HL-60 (cell line): ENCODE measurements around the gene MAGI3.
"Not testable (repeated sequence)": the region's sequence is repeated elsewhere in the genome, so short reads cannot be mapped to it uniquely, and the experiment has no call there.

ENCODE experiments used
- DNase-seq, 2 experiments: peaks; one replicate each; pipeline ENCODE4 v3.0.0-alpha.2; 2010 to 2020; ENCODE audit warnings: low read depth in 1 of 2, low spot score in 1 of 2
- H3K27ac ChIP-seq: fragments of 250-450 bp; sonication (Bioruptor Pico); replicated peaks from 2 replicates; pipeline ENCODE4 v1.5.1; 2020; ENCODE audit warnings: mild to moderate bottlenecking, moderate library complexity
- H3K27me3 ChIP-seq: fragments of 250-450 bp; sonication (Bioruptor Pico); 2 replicates; pipeline ENCODE4 v1.5.1; 2021; ENCODE audit warnings: mild to moderate bottlenecking, moderate library complexity; ENCODE audit not compliant: insufficient read depth, poor library complexity, severe bottlenecking
- H3K4me3 ChIP-seq: replicated peaks from 2 replicates; pipeline ENCODE4 v1.5.1; 2011; ENCODE audit warnings: mild to moderate bottlenecking, control low read depth, low read length; ENCODE audit not compliant: insufficient read depth
- GABPA ChIP-seq: IDR thresholded peaks from 2 replicates; pipeline ENCODE4 v1.6.1; 2012; ENCODE audit warnings: low read depth
- POLR2AphosphoS5 ChIP-seq: IDR thresholded peaks from 2 replicates; pipeline ENCODE4 v1.6.1; 2012; ENCODE audit warnings: low read depth
- SPI1 ChIP-seq: IDR thresholded peaks from 2 replicates; pipeline ENCODE4 v1.6.1; 2012; ENCODE audit warnings: low read depth, mild to moderate bottlenecking, borderline replicate concordance
- TF ChIP-seq, protein P1 (sequence below): IDR thresholded peaks from 2 replicates; pipeline ENCODE4 v1.6.1; 2012; ENCODE audit warnings: low read depth; ENCODE audit not compliant: insufficient replicate concordance
- TF ChIP-seq, protein P2 (sequence below): IDR thresholded peaks from one replicate; pipeline ENCODE4 v1.5.1; 2011; ENCODE audit warnings: low read length, control low read depth, inconsistent platforms; ENCODE audit not compliant: insufficient read depth

The MAGI3 gene

DNA sequence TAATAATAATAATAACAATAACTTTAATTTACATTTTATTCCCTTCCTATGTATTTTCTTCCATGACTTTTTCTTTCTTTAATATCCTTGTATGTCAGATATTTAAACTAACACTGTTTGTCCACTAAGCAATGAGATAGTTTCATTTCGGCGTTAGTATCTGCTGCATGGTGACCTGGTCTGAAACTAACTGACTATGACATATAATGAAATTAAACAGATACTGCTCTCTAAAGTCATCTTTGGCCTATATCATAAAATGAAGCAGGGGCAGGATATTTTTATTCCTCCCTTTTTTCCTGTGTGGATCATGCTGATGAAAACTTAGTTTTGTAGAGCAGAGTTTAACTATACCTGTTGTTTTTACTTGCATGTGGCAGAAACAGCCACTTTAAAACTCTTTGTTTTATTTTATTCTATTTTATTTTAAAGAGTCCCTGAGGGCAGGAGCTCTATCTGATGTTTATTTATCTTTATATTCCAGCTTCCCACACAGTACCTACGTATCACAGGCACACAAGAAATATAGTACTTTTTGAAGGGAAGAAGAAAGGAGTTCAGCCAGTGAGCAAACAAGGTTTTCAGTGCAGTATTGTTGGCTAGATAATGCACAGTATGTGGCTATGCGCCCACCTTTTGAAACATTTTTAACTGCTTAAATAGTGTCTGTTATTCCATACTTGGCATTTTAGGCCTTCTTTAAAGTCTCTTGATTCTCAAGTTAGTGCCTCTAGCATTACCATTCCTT is 203.4 kb downstream of the MAGI3 start:
- TF ChIP-seq, protein P1, sequence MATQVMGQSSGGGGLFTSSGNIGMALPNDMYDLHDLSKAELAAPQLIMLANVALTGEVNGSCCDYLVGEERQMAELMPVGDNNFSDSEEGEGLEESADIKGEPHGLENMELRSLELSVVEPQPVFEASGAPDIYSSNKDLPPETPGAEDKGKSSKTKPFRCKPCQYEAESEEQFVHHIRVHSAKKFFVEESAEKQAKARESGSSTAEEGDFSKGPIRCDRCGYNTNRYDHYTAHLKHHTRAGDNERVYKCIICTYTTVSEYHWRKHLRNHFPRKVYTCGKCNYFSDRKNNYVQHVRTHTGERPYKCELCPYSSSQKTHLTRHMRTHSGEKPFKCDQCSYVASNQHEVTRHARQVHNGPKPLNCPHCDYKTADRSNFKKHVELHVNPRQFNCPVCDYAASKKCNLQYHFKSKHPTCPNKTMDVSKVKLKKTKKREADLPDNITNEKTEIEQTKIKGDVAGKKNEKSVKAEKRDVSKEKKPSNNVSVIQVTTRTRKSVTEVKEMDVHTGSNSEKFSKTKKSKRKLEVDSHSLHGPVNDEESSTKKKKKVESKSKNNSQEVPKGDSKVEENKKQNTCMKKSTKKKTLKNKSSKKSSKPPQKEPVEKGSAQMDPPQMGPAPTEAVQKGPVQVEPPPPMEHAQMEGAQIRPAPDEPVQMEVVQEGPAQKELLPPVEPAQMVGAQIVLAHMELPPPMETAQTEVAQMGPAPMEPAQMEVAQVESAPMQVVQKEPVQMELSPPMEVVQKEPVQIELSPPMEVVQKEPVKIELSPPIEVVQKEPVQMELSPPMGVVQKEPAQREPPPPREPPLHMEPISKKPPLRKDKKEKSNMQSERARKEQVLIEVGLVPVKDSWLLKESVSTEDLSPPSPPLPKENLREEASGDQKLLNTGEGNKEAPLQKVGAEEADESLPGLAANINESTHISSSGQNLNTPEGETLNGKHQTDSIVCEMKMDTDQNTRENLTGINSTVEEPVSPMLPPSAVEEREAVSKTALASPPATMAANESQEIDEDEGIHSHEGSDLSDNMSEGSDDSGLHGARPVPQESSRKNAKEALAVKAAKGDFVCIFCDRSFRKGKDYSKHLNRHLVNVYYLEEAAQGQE = no peak
- no peak for TF ChIP-seq POLR2AphosphoS5
- TF ChIP-seq SPI1 = no peak
- TF ChIP-seq, protein P2, sequence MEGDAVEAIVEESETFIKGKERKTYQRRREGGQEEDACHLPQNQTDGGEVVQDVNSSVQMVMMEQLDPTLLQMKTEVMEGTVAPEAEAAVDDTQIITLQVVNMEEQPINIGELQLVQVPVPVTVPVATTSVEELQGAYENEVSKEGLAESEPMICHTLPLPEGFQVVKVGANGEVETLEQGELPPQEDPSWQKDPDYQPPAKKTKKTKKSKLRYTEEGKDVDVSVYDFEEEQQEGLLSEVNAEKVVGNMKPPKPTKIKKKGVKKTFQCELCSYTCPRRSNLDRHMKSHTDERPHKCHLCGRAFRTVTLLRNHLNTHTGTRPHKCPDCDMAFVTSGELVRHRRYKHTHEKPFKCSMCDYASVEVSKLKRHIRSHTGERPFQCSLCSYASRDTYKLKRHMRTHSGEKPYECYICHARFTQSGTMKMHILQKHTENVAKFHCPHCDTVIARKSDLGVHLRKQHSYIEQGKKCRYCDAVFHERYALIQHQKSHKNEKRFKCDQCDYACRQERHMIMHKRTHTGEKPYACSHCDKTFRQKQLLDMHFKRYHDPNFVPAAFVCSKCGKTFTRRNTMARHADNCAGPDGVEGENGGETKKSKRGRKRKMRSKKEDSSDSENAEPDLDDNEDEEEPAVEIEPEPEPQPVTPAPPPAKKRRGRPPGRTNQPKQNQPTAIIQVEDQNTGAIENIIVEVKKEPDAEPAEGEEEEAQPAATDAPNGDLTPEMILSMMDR = no peak
- no peak for TF ChIP-seq GABPA
- no peak for DNase-seq
- Histone ChIP-seq H3K4me3 (no peak overlapping the region), H3K27ac (no peak overlapping the region), H3K27me3 (peaks cover 2% of the 10 kb centered on the region)

DNA sequence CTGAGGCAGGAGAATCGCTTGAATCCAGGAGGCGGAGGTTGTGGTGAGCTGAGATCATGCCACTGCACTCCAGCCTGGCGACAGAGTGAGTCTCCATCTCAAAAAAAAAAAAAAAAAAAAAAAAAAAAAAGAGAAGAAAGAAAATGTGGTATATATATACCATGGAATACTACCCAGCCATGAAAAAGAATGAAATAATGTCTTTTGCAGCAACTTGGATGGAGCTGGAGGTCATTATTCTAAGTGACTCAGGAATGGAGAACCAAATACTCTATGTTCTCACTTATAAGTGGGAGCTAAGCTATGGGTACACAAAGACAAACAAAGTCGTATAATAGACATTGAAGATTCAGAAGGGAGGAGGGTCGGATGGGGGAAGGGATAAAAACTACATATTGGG is 214.2 kb downstream of the MAGI3 start:
- not testable (repeated sequence) for DNase-seq, H3K27ac ChIP-seq, H3K4me3 ChIP-seq, H3K27me3 ChIP-seq

DNA sequence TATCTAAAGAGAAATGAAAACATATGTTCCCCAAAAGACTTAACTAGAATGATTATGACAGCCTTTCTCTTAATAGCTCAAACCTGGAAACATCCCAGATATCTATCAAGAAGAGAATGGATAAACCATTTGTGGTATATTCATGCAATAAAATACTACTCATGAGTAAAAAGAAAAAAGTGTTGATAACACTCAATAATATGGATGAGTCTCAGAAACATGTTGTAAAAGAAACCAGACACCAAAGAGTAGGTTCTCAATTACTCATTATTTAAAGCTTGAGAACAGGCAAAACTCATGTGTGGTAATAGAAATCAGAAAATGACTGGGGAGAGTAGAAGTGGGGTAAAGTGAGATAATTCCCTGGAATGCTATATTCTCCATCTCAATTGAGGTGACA is 214.8 kb downstream of the MAGI3 start:
- no peak for DNase-seq
- TF ChIP-seq POLR2AphosphoS5 (no peak), SPI1 (no peak), GABPA (no peak)
- TF ChIP-seq, protein P1 = no peak
- TF ChIP-seq, protein P2 = no peak
- Histone ChIP-seq H3K27me3 (peaks cover 2% of the 10 kb centered on the region), H3K4me3 (no peak overlapping the region), H3K27ac (no peak overlapping the region)

DNA sequence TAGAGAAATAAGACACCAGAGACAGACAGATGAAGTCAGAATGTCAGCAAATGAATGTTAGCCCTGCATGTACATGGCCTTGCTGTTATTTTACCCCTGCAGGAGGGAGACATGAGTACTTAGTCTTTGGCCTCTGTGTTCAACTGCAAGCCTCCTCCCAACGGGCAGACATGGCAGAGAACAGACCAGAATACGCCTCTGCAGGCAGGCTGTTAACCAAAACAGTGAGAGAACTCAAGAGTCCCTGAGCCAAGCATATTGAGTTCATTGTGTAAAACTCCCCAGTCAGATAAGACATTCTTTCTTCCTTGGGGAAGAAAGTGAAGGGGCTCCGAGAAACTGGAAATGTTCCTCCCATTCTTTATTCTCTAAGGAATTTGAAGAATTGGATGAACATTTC is 218.1 kb downstream of the MAGI3 start:
- TF ChIP-seq, protein P2 = no peak
- no peak for TF ChIP-seq SPI1
- no peak for TF ChIP-seq POLR2AphosphoS5
- TF ChIP-seq, protein P1 = no peak
- no peak for TF ChIP-seq GABPA
- no peak for DNase-seq
- no peak overlapping the region for H3K27ac ChIP-seq
- peaks cover 2% of the 10 kb centered on the region for H3K27me3 ChIP-seq
- H3K4me3 ChIP-seq = no peak overlapping the region
